ENCODE results near the gene MOV10L1.

- TF ChIP-seq CTCF (IDR thresholded peaks at IDR 0.05; ENCODE audit: low read depth, low read length) (no peak), EZH2phosphoT487 (IDR thresholded peaks at IDR 0.05; ENCODE audit: low read depth) (no peak)
Measured at GRCh38 chr22:50169774-50170341, 80.1 kb downstream of the MOV10L1 start.
